HK-2 (cell line): ENCODE results near the gene COL5A1.
A peak's percentile ranks its signal among the peaks of the same experiment; 100 is the strongest.
"Not testable (repeated sequence)": the region's sequence is repeated elsewhere in the genome, so short reads cannot be mapped to it uniquely, and the experiment has no call there.

Source experiments
- DNase-seq: peaks from one replicate; pipeline ENCODE4 v3.0.0-alpha.2; 2018; ENCODE audit not compliant: unreplicated experiment

Gene COL5A1

GRCh38 chr9:134692573-134692860, 50.9 kb downstream of the COL5A1 start:
- DNase-seq: no peak

GRCh38 chr9:134693011-134693410, 51.4 kb downstream of the COL5A1 start:
- DNase-seq: no peak

- DNase-seq: no peak
These were observed 52.2 kb downstream of the COL5A1 start for GRCh38 chr9:134693641-134694367.

- no peak for DNase-seq
These were observed 52.7 kb downstream of the COL5A1 start for GRCh38 chr9:134694368-134694665.

- no peak for DNase-seq
These were observed 53.1 kb downstream of the COL5A1 start for GRCh38 chr9:134694714-134695113.

GRCh38 chr9:134695144-134695543, 53.5 kb downstream of the COL5A1 start:
- DNase-seq: no peak

- no peak for DNase-seq
These were observed 54.8 kb downstream of the COL5A1 start for GRCh38 chr9:134696433-134696832.

- DNase-seq: no peak
These were observed 56.5 kb downstream of the COL5A1 start for GRCh38 chr9:134698111-134698510.

GRCh38 chr9:134698587-134699342, 57.2 kb downstream of the COL5A1 start:
- peak; percentile 69 for DNase-seq

GRCh38 chr9:134699343-134699740, 57.7 kb downstream of the COL5A1 start:
- DNase-seq: no peak

GRCh38 chr9:134700636-134701350, 59.2 kb downstream of the COL5A1 start:
- DNase-seq: no peak

GRCh38 chr9:134701581-134702259, 60.1 kb downstream of the COL5A1 start:
- DNase-seq: no peak

GRCh38 chr9:134702291-134702690, 60.7 kb downstream of the COL5A1 start:
- DNase-seq: no peak

- DNase-seq: not testable (repeated sequence)
These were observed 62.1 kb downstream of the COL5A1 start for GRCh38 chr9:134703730-134704114.

- DNase-seq: no peak
These were observed 62.9 kb downstream of the COL5A1 start for GRCh38 chr9:134704498-134704897.

GRCh38 chr9:134705786-134706185, 64.2 kb downstream of the COL5A1 start:
- DNase-seq: no peak

GRCh38 chr9:134706522-134706921, 64.9 kb downstream of the COL5A1 start:
- no peak for DNase-seq

- DNase-seq: no peak
These were observed 65.6 kb downstream of the COL5A1 start for GRCh38 chr9:134707031-134707680.

GRCh38 chr9:134707731-134708671, 66.4 kb downstream of the COL5A1 start:
- DNase-seq: no peak

GRCh38 chr9:134708672-134709038, 67.1 kb downstream of the COL5A1 start:
- no peak for DNase-seq
